Loucy (cell line): ENCODE measurements around the gene ARMC12.

Experiments
- H2AFZ ChIP-seq: fragments of 200-600 bp; sonication (generic); 2 replicates; pipeline ENCODE4 v1.6.0; 2016; ENCODE audit warnings: antibody characterized with exemption, mild to moderate bottlenecking, low read length, moderate library complexity
- H3F3A ChIP-seq: fragments of 200-600 bp; 2 replicates; pipeline ENCODE4 v1.6.0; 2016; ENCODE audit warnings: antibody characterized with exemption, low read depth, mild to moderate bottlenecking
- H3K27me3 ChIP-seq: fragments of 200-600 bp; sonication (generic); 2 replicates; pipeline ENCODE4 v1.6.1; 2014; ENCODE audit warnings: low read length, mild to moderate bottlenecking; ENCODE audit not compliant: insufficient read depth, poor library complexity, severe bottlenecking
- H3K36me3 ChIP-seq: fragments of 200-600 bp; sonication (generic); 2 replicates; pipeline ENCODE4 v1.6.1; 2016; ENCODE audit warnings: low read length; ENCODE audit not compliant: insufficient read depth
- H3K4me1 ChIP-seq: fragments of 200-600 bp; sonication (generic); 2 replicates; pipeline ENCODE4 v1.5.1; 2014; ENCODE audit warnings: low read length, mild to moderate bottlenecking; ENCODE audit not compliant: insufficient read depth, poor library complexity, severe bottlenecking
- H3K4me2 ChIP-seq: fragments of 200-600 bp; sonication (generic); 2 replicates; pipeline ENCODE4 v1.6.0; 2014; ENCODE audit warnings: antibody characterized with exemption, low read length, low read depth, mild to moderate bottlenecking; ENCODE audit not compliant: poor library complexity, severe bottlenecking
- H3K4me3 ChIP-seq: fragments of 200-600 bp; sonication (generic); 2 replicates; pipeline ENCODE4 v1.5.1; 2014; ENCODE audit warnings: low read length, mild to moderate bottlenecking, mixed read lengths; ENCODE audit not compliant: poor library complexity, severe bottlenecking
- H3K79me2 ChIP-seq: fragments of 200-600 bp; sonication (generic); 2 replicates; pipeline ENCODE4 v1.6.1; 2014; ENCODE audit warnings: low read length; ENCODE audit not compliant: insufficient read depth
- H3K9ac ChIP-seq: fragments of 200-600 bp; sonication (generic); 2 replicates; pipeline ENCODE4 v1.6.0; 2014; ENCODE audit warnings: mild to moderate bottlenecking, low read depth, low read length, moderate library complexity; ENCODE audit not compliant: poor library complexity, severe bottlenecking
- H3K9me2 ChIP-seq: fragments of 200-600 bp; sonication (generic); replicated peaks from 2 replicates; pipeline ENCODE4 v1.6.1; 2016; ENCODE audit warnings: low read depth, low read length, mixed read lengths
- H3K9me3 ChIP-seq: fragments of 200-600 bp; sonication (generic); 2 replicates; pipeline ENCODE4 v1.6.1; 2014; ENCODE audit warnings: mild to moderate bottlenecking, antibody characterized with exemption, low read length, low read depth; ENCODE audit not compliant: insufficient read depth
- H4K20me1 ChIP-seq: fragments of 200-600 bp; sonication (generic); 2 replicates; pipeline ENCODE4 v1.6.0; 2014; ENCODE audit warnings: antibody characterized with exemption, low read length, mild to moderate bottlenecking; ENCODE audit not compliant: insufficient read depth, poor library complexity, severe bottlenecking
- CTCF ChIP-seq: fragments of 200-600 bp; sonication (generic); conservative IDR thresholded peaks from 2 replicates; pipeline ENCODE4 v1.5.1; 2014; ENCODE audit warnings: mild to moderate bottlenecking, antibody characterized with exemption, low read length
- EZH2phosphoT487 ChIP-seq: fragments of 200-600 bp; IDR thresholded peaks from 2 replicates; pipeline ENCODE4 v1.6.1; 2018; ENCODE audit warnings: antibody characterized with exemption, mild to moderate bottlenecking, moderate library complexity, borderline replicate concordance

ARMC12 gene

GRCh38 chr6:35759426-35759825 lies 22.6 kb downstream of the ARMC12 start:
- no peaks in the 10 kb centered on the region for H3K36me3 ChIP-seq
- H3K9me3 ChIP-seq: no peaks in the 10 kb centered on the region
- H3K4me3 ChIP-seq: no peak overlapping the region
- H3K79me2 ChIP-seq: no peaks in the 10 kb centered on the region
- no peak overlapping the region for H3K4me2 ChIP-seq
- no peaks in the 10 kb centered on the region for H3K27me3 ChIP-seq
- no peaks in the 10 kb centered on the region for H4K20me1 ChIP-seq
- no peak for TF ChIP-seq EZH2phosphoT487
- TF ChIP-seq CTCF: no peak
- no peaks in the 10 kb centered on the region for H3K9me2 ChIP-seq
- H3K4me1 ChIP-seq: no peaks in the 10 kb centered on the region
- H3K9ac ChIP-seq: no peak overlapping the region
- H2AFZ ChIP-seq: no peak overlapping the region
- H3F3A ChIP-seq: no peaks in the 10 kb centered on the region

- Histone ChIP-seq H3K9ac (no peak overlapping the region), H3F3A (no peaks in the 10 kb centered on the region), H3K79me2 (no peaks in the 10 kb centered on the region), H3K4me2 (no peak overlapping the region), H3K4me3 (no peak overlapping the region), H3K9me3 (no peaks in the 10 kb centered on the region), H2AFZ (no peak overlapping the region), H3K9me2 (no peaks in the 10 kb centered on the region), H3K27me3 (no peaks in the 10 kb centered on the region), H3K36me3 (no peaks in the 10 kb centered on the region), H3K4me1 (peaks cover 3% of the 10 kb centered on the region), H4K20me1 (no peaks in the 10 kb centered on the region)
- TF ChIP-seq EZH2phosphoT487 (no peak), CTCF (no peak)
Observed at GRCh38 chr6:35765739-35766138, 28.9 kb downstream of the ARMC12 start.

GRCh38 chr6:35769211-35769610 lies 32.4 kb downstream of the ARMC12 start:
- no peaks in the 10 kb centered on the region for H3F3A ChIP-seq

More at GRCh38 chr6:35769211-35769610, 32.4 kb downstream of the ARMC12 start:
- no peak overlapping the region for H2AFZ ChIP-seq
- no peaks in the 10 kb centered on the region for H3K27me3 ChIP-seq
- peaks cover 9% of the 10 kb centered on the region for H3K4me1 ChIP-seq
- H3K9me3 ChIP-seq: no peaks in the 10 kb centered on the region
- no peaks in the 10 kb centered on the region for H3K79me2 ChIP-seq
- H3K9ac ChIP-seq: no peak overlapping the region
- H3K4me3 ChIP-seq: no peak overlapping the region
- TF ChIP-seq EZH2phosphoT487 (no peak), CTCF (no peak)
- H3K4me2 ChIP-seq: no peak overlapping the region
- H3K36me3 ChIP-seq: no peaks in the 10 kb centered on the region
- no peaks in the 10 kb centered on the region for H3K9me2 ChIP-seq
- no peaks in the 10 kb centered on the region for H4K20me1 ChIP-seq
